IMR-90 (cell line): ENCODE measurements around the gene PRR29. TPM values are rescaled to one million over a fixed set of nuclear protein-coding genes. Genes with fewer than 3 reads are reported as not detected.

Source experiments
- ATAC-seq: fragments of 200-7000 bp; cut with Tn5 transposase; 2 replicates; pipeline ENCODE4 v1.9.1; 2020; ENCODE audit warnings: low read depth, mild to moderate bottlenecking, moderate library complexity
- BruUV-seq: library from RNA; stranded (reverse); fragments of 400-500 nt; replicated peaks from 2 replicates; lab custom pipeline; 2021; lab: Mats Ljungman, UMichigan
- CTCF ChIA-PET: fragments of 300-600 bp; formaldehyde crosslinking; extraction: SDS; loops from one replicate; lab custom pipeline; 2021; ENCODE audit warnings: antibody characterized with exemption; lab: Yijun Ruan, JAX
- POLR2A ChIA-PET: fragments of 300-600 bp; sonication (Branson Sonifier 250); formaldehyde crosslinking; loops from one replicate; lab custom pipeline; 2022; ENCODE audit warnings: antibody characterized with exemption; ENCODE audit not compliant: unreplicated experiment; lab: Charles Lee
- DNase-seq: peaks from one replicate; pipeline ENCODE4 v3.0.0; 2013
- H2AFZ ChIP-seq: replicated peaks from 2 replicates; pipeline ENCODE3; 2013; ENCODE audit warnings: low read length, mild to moderate bottlenecking; ENCODE audit not compliant: poor library complexity
- H2AK5ac ChIP-seq: 2 replicates; pipeline ENCODE4 v1.6.1; 2013; ENCODE audit warnings: low read depth, low read length, inconsistent platforms
- H2AK9ac ChIP-seq: replicated peaks from 2 replicates; pipeline ENCODE3; 2013; ENCODE audit warnings: mild to moderate bottlenecking, low read depth, low read length, moderate library complexity; ENCODE audit not compliant: poor library complexity
- H2BK120ac ChIP-seq: 2 replicates; pipeline ENCODE4 v1.6.1; 2013; ENCODE audit warnings: low read depth, low read length, inconsistent platforms
- H2BK15ac ChIP-seq: 3 replicates; pipeline ENCODE4 v1.6.1; 2013; ENCODE audit warnings: low read depth, low read length, inconsistent platforms
- H2BK20ac ChIP-seq: 2 replicates; pipeline ENCODE4 v1.6.1; 2013; ENCODE audit warnings: low read depth, mild to moderate bottlenecking, inconsistent platforms, low read length, moderate library complexity
- H2BK5ac ChIP-seq: 2 replicates; pipeline ENCODE4 v1.6.1; 2013; ENCODE audit warnings: mild to moderate bottlenecking, low read depth, low read length, inconsistent platforms; ENCODE audit not compliant: poor library complexity, severe bottlenecking
- H3K14ac ChIP-seq: replicated peaks from 2 replicates; pipeline ENCODE4 v1.6.1; 2013; ENCODE audit warnings: low read depth, low read length, inconsistent platforms
- H3K18ac ChIP-seq: 2 replicates; pipeline ENCODE4 v1.6.1; 2013; ENCODE audit warnings: low read depth, low read length, control low read depth
- H3K23ac ChIP-seq: 2 replicates; pipeline ENCODE4 v1.6.1; 2013; ENCODE audit warnings: low read depth, low read length, inconsistent platforms
- H3K27ac ChIP-seq: 2 replicates; pipeline ENCODE4 v1.5.1; 2013; ENCODE audit warnings: mild to moderate bottlenecking, control low read depth, low read length; ENCODE audit not compliant: insufficient read depth
- H3K27me3 ChIP-seq: 2 replicates; pipeline ENCODE4 v1.6.1; 2013; ENCODE audit warnings: low read length; ENCODE audit not compliant: control insufficient read depth, insufficient read depth
- H3K36me3 ChIP-seq: 2 replicates; pipeline ENCODE4 v1.6.1; 2013; ENCODE audit warnings: low read length, mixed read lengths; ENCODE audit not compliant: control insufficient read depth, insufficient read depth
- H3K4ac ChIP-seq: 2 replicates; pipeline ENCODE4 v1.6.1; 2013; ENCODE audit warnings: low read depth, low read length, inconsistent platforms
- H3K4me1 ChIP-seq: 2 replicates; pipeline ENCODE4 v1.6.1; 2013; ENCODE audit warnings: low read length, mixed read lengths; ENCODE audit not compliant: control insufficient read depth, insufficient read depth
- H3K4me2 ChIP-seq: 2 replicates; pipeline ENCODE4 v1.6.1; 2013; ENCODE audit warnings: low read depth, mild to moderate bottlenecking, control low read depth, low read length, moderate library complexity
- H3K4me3 ChIP-seq: 2 replicates; pipeline ENCODE4 v1.5.1; 2013; ENCODE audit warnings: low read depth, mild to moderate bottlenecking, control low read depth, low read length, moderate library complexity; ENCODE audit not compliant: insufficient read depth
- H3K56ac ChIP-seq: 2 replicates; pipeline ENCODE4 v1.6.1; 2013; ENCODE audit warnings: low read length, inconsistent platforms; ENCODE audit not compliant: insufficient read depth; ENCODE audit errors: extremely low read depth
- H3K79me1 ChIP-seq, 2 experiments: 2 replicates each; pipeline ENCODE4 v1.6.1; 2013; ENCODE audit warnings: low read length in 2 of 2, inconsistent platforms in 1 of 2, low read depth in 1 of 2
- H3K9ac ChIP-seq: 2 replicates; pipeline ENCODE4 v1.6.1; 2013; ENCODE audit warnings: low read depth, low read length, control low read depth
- H3K9me1 ChIP-seq: 2 replicates; pipeline ENCODE4 v1.6.1; 2013; ENCODE audit warnings: low read length, inconsistent platforms; ENCODE audit not compliant: insufficient read depth
- H3K9me3 ChIP-seq: 2 replicates; pipeline ENCODE4 v1.6.1; 2013; ENCODE audit warnings: low read length; ENCODE audit not compliant: control insufficient read depth, insufficient read depth
- H4K20me1 ChIP-seq: 2 replicates; pipeline ENCODE4 v1.6.1; 2013; ENCODE audit warnings: low read length, inconsistent platforms; ENCODE audit not compliant: insufficient read depth
- H4K5ac ChIP-seq: 2 replicates; pipeline ENCODE4 v1.6.1; 2013; ENCODE audit warnings: mild to moderate bottlenecking, low read depth, low read length, control low read depth
- H4K8ac ChIP-seq, 2 experiments: 2 replicates each; pipeline ENCODE4 v1.6.1; 2013; ENCODE audit warnings: low read depth in 2 of 2, low read length in 2 of 2, control low read depth in 1 of 2, inconsistent platforms in 1 of 2
- H4K91ac ChIP-seq: 2 replicates; pipeline ENCODE4 v1.6.1; 2013; ENCODE audit warnings: low read depth, low read length, inconsistent platforms; ENCODE audit not compliant: insufficient read depth
- BHLHE40 ChIP-seq: fragments of 150-350 bp; IDR thresholded peaks from 2 replicates; pipeline ENCODE4 v1.6.1; 2016; ENCODE audit warnings: mild to moderate bottlenecking, low read depth, low read length
- CEBPB ChIP-seq: IDR thresholded peaks from 2 replicates; pipeline ENCODE4 v1.6.1; 2012; ENCODE audit warnings: low read depth, low read length, improper control_type of control experiment
- CHD1 ChIP-seq: IDR thresholded peaks from 2 replicates; pipeline ENCODE4 v1.6.1; 2012; ENCODE audit warnings: low read depth, low read length, improper control_type of control experiment
- FOS ChIP-seq: fragments of 150-350 bp; IDR thresholded peaks from 2 replicates; pipeline ENCODE4 v1.6.1; 2016; ENCODE audit warnings: low read depth, low read length
- MAZ ChIP-seq: IDR thresholded peaks from 2 replicates; pipeline ENCODE4 v1.6.1; 2012; ENCODE audit warnings: low read depth, mild to moderate bottlenecking, low read length, improper control_type of control experiment, moderate library complexity, borderline replicate concordance
- NFE2L2 ChIP-seq: fragments of 150-350 bp; IDR thresholded peaks from 2 replicates; pipeline ENCODE4 v1.6.1; 2016; ENCODE audit warnings: low read depth, mild to moderate bottlenecking, low read length
- POLR2A ChIP-seq: IDR thresholded peaks from 2 replicates; pipeline ENCODE4 v1.6.1; 2012; ENCODE audit warnings: mild to moderate bottlenecking, low read depth, low read length
- RAD21 ChIP-seq: IDR thresholded peaks from 2 replicates; pipeline ENCODE4 v1.6.1; 2012; ENCODE audit warnings: low read length, improper control_type of control experiment
- RCOR1 ChIP-seq: IDR thresholded peaks from 2 replicates; pipeline ENCODE4 v1.6.1; 2012; ENCODE audit warnings: mild to moderate bottlenecking, low read length, improper control_type of control experiment; ENCODE audit not compliant: insufficient replicate concordance
- RFX5 ChIP-seq: IDR thresholded peaks from 2 replicates; pipeline ENCODE4 v1.8.0; 2012; ENCODE audit warnings: low read depth, mild to moderate bottlenecking, low read length, moderate library complexity
- SMC3 ChIP-seq: fragments of 150-350 bp; IDR thresholded peaks from 2 replicates; pipeline ENCODE4 v1.6.1; 2016; ENCODE audit warnings: low read depth, mild to moderate bottlenecking, antibody characterized with exemption, low read length, moderate library complexity
- WGBS, 2 experiments: methylation state at CpG; one replicate each; pipeline versions ENCODE4 v1.1.5 to v1.1.7; 2013; ENCODE audit warnings: missing lambda C conversion rate in 2 of 2; ENCODE audit not compliant: insufficient read length in 1 of 2; ENCODE audit errors: extremely low coverage in 2 of 2; 5-methylcytosine and 5-hydroxymethylcytosine counted together
- dilution Hi-C: fragments of 300-500 bp; cut with HindIII; formaldehyde crosslinking; loops from one replicate; pipeline ENCODE4 v1.14.3; 2018; ENCODE audit warnings: low sequenced_read_pairs; ENCODE audit not compliant: unreplicated experiment
- in situ Hi-C: fragments of 300-500 bp; cut with MboI; formaldehyde crosslinking; loops from 3 replicates; pipeline ENCODE4 v1.14.3; 2019; ENCODE audit warnings: low sequenced_read_pairs, inconsistent platforms, mixed read lengths
- intact Hi-C: fragments of 100-400 bp; cut with micrococcal nuclease; formaldehyde crosslinking; loops from 2 replicates; pipeline ENCODE4 v1.10.0; 2022
- polyA plus RNA-seq, 3 experiments: library from polyadenylated mRNA; depleted of rRNA; stranded (reverse); fragments of >200 nt; gene quantifications; 2 replicates each; pipeline ENCODE4 v1.2.3, GENCODE V29; 2012; ENCODE audit warnings: low replicate concordance in 1 of 3
- total RNA-seq: library from RNA; depleted of rRNA; stranded (reverse); fragments of >200 nt; gene quantifications from 2 replicates; pipeline ENCODE4 v1.2.3, GENCODE V29; 2012
- TF ChIP-seq, protein P1 (sequence below): conservative IDR thresholded peaks from 2 replicates; pipeline ENCODE4 v1.5.1; 2012; ENCODE audit warnings: mild to moderate bottlenecking, low read depth, low read length, improper control_type of control experiment

PRR29 gene
- total and polyA plus RNA-seq, 2 of the 4 experiments (the other 2 are of a cell fraction), result under 0.01 to 0.17 TPM

DNA sequence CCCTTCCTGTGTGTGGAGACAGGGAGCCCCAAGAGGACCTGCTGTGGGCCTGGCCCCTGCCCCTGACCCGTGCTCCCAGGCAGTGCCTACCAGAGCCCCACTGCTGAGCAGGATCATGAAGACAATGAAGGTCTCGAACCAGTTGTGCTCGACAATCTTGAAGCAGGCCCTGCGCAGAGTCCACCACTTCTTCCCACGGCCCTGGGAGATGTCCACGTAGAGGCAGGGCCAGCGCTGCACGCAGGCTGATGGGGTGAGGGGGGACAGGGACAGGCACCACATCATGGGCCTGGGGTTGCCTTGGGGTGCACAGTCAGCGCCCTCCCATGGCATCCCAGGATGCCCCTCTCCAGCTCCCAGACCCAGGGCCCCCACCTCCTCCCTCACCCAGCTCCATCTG is 49.6 kb upstream of the PRR29 start:
- BruUV-seq, result no TSS peak
- Histone ChIP-seq H3K23ac (no peak overlapping the region), H3K4me2 (no peak overlapping the region), H3K4me3 (no peak overlapping the region), H3K27me3 (peaks cover 22% of the 10 kb centered on the region), H4K8ac (no peak overlapping the region), H3K56ac (no peak overlapping the region), H3K79me1 (no peaks in the 10 kb centered on the region), H3K14ac (no peak overlapping the region), H3K9ac (no peak overlapping the region), H2BK15ac (no peak overlapping the region), H3K18ac (no peak overlapping the region), H2BK20ac (no peak overlapping the region), H2BK5ac (no peak overlapping the region), H3K4ac (no peak overlapping the region), H4K5ac (no peak overlapping the region), H3K4me1 (no peaks in the 10 kb centered on the region), H3K9me1 (no peaks in the 10 kb centered on the region), H2AK9ac (no peak overlapping the region), H2AFZ (no peak overlapping the region), H3K27ac (no peak overlapping the region), H4K91ac (no peak overlapping the region), H2BK120ac (no peak overlapping the region), H2AK5ac (no peak overlapping the region), H3K9me3 (no peaks in the 10 kb centered on the region), H4K20me1 (no peaks in the 10 kb centered on the region), H3K36me3 (no peaks in the 10 kb centered on the region)
- POLR2A ChIA-PET, result no interaction called here
- intact Hi-C loops (no loop called here), in situ Hi-C loops (no loop called here), dilution Hi-C loops (no loop called here)
- no peak for DNase-seq
- CTCF ChIA-PET, result no interaction called here
- no peak for ATAC-seq
- TF ChIP-seq RFX5, result no peak
- TF ChIP-seq CEBPB, result no peak
- no peak for TF ChIP-seq SMC3
- no peak for TF ChIP-seq BHLHE40
- no peak for TF ChIP-seq MAZ
- no peak for TF ChIP-seq CHD1
- TF ChIP-seq RAD21, result no peak
- no peak for TF ChIP-seq RCOR1
- TF ChIP-seq, protein P1, sequence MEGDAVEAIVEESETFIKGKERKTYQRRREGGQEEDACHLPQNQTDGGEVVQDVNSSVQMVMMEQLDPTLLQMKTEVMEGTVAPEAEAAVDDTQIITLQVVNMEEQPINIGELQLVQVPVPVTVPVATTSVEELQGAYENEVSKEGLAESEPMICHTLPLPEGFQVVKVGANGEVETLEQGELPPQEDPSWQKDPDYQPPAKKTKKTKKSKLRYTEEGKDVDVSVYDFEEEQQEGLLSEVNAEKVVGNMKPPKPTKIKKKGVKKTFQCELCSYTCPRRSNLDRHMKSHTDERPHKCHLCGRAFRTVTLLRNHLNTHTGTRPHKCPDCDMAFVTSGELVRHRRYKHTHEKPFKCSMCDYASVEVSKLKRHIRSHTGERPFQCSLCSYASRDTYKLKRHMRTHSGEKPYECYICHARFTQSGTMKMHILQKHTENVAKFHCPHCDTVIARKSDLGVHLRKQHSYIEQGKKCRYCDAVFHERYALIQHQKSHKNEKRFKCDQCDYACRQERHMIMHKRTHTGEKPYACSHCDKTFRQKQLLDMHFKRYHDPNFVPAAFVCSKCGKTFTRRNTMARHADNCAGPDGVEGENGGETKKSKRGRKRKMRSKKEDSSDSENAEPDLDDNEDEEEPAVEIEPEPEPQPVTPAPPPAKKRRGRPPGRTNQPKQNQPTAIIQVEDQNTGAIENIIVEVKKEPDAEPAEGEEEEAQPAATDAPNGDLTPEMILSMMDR, result no peak
- TF ChIP-seq FOS, result no peak
- TF ChIP-seq POLR2A, result no peak
- TF ChIP-seq NFE2L2, result no peak
- 82% methylated on average over 6 of the region's 9 CpGs; no CpG with 5 or more reads in 1 of the 2 experiments for WGBS, 2 experiments
